Lung (tissue), 12 donors: ENCODE measurements around the gene RABEP2. TPM values are rescaled to one million over a fixed set of nuclear protein-coding genes. Genes with fewer than 3 reads are reported as not detected.

ENCODE experiments used
- ATAC-seq: fragments of 200-7000 bp; cut with Tn5 transposase; one replicate; pipeline ENCODE4 v1.9.1; 2020; ENCODE audit warnings: moderate number of reproducible peaks; ENCODE audit not compliant: insufficient read depth, low FRiP score
- DNase-seq, 3 donors: peaks; one replicate each; pipeline ENCODE4 v3.0.0-alpha.2; 2013 to 2017
- H3K27ac ChIP-seq, 2 donors: one replicate each; pipeline ENCODE4 v1.5.1; 2013; ENCODE audit warnings: mild to moderate bottlenecking in 2 of 2, moderate library complexity in 2 of 2, control low read depth in 1 of 2, inconsistent platforms in 1 of 2, low read depth in 1 of 2, low read length in 1 of 2
- H3K27me3 ChIP-seq, 3 donors: one replicate each; pipeline ENCODE4 v1.5.1; 2013; ENCODE audit warnings: low read length in 2 of 3; ENCODE audit not compliant: control insufficient read depth in 3 of 3, insufficient read depth in 3 of 3
- H3K36me3 ChIP-seq, 4 donors: one replicate each; pipeline ENCODE4 v1.5.1; 2013; ENCODE audit warnings: low read length in 4 of 4, mild to moderate bottlenecking in 1 of 4, moderate library complexity in 1 of 4; ENCODE audit not compliant: control insufficient read depth in 4 of 4, insufficient read depth in 4 of 4
- H3K4me1 ChIP-seq, 5 donors: one replicate each; pipeline ENCODE4 v1.5.1; 2013; ENCODE audit warnings: low read length in 5 of 5, mild to moderate bottlenecking in 2 of 5, moderate library complexity in 1 of 5; ENCODE audit not compliant: control insufficient read depth in 5 of 5, insufficient read depth in 5 of 5
- H3K4me3 ChIP-seq: one replicate; pipeline ENCODE4 v1.5.1; 2013; ENCODE audit warnings: mild to moderate bottlenecking, control low read depth, moderate library complexity
- H3K9ac ChIP-seq, 2 donors: one replicate each; pipeline ENCODE4 v1.5.1; 2013; ENCODE audit warnings: low read length in 2 of 2, control low read depth in 1 of 2; ENCODE audit not compliant: insufficient read depth in 1 of 2
- H3K9me3 ChIP-seq, 4 donors: one replicate each; pipeline ENCODE4 v1.5.1; 2013; ENCODE audit warnings: low read length in 3 of 4, mild to moderate bottlenecking in 1 of 4, moderate library complexity in 1 of 4; ENCODE audit not compliant: control insufficient read depth in 4 of 4, insufficient read depth in 3 of 4
- WGBS, 2 donors: extraction: QIAGEN DNeasy Blood & Tissue Kit; methylation state at CpG; one replicate each; pipeline ENCODE4 v1.1.7; 2013; 5-methylcytosine and 5-hydroxymethylcytosine counted together
- polyA plus RNA-seq, 2 donors: library from polyadenylated mRNA; stranded (reverse); fragments of 200-250 nt; gene quantifications; one replicate each; pipeline ENCODE4 v1.2.1, GENCODE V29; 2013
- total RNA-seq, 2 donors: library from RNA; depleted of rRNA in 1 of 2; stranded (reverse); fragments of >200 nt in 1 of 2; gene quantifications; one replicate each; pipeline ENCODE4 v1.2.1, GENCODE V29; 2014 to 2021
- TF ChIP-seq, protein P1 (sequence below): IDR thresholded peaks from 2 replicates; pipeline ENCODE4 v1.5.1; 2012; ENCODE audit warnings: mild to moderate bottlenecking; ENCODE audit errors: control extremely low read depth, extremely low read depth
- donor health status: control.
- donor health status: control.
- donor health status: Bipolar disorder and iron deficiency.
- donor health status: healthy.
- donor health status: DM: yes; HTN: yes; CAD: no.

Gene RABEP2
- total and polyA plus RNA-seq, 4 donors = 20.0 to 34.9 (median 28.8) TPM

DNA sequence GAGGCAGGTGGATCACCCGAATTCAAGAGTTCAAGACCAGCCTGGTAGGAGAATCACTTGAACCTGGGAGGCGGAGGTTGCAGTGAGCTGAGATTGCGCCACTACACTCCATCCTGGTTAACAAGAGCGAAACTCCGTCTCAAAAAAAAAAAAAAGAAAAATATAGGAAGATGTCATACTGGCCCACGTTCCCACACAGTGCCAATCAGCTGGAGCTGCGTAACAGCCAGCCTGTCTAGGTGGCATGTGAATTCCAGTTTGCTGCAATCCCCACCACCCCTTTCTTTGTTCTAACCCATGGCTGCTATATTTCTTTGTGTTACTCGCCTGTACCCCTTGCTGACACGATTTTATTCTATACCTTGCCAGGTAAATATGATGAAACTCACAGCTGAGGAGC is 33.2 kb upstream of the RABEP2 start:
- peaks cover 0 to 2% (median 0%) of the 10 kb centered on the region in 5 donors for H3K4me1 ChIP-seq
- TF ChIP-seq, protein P1, sequence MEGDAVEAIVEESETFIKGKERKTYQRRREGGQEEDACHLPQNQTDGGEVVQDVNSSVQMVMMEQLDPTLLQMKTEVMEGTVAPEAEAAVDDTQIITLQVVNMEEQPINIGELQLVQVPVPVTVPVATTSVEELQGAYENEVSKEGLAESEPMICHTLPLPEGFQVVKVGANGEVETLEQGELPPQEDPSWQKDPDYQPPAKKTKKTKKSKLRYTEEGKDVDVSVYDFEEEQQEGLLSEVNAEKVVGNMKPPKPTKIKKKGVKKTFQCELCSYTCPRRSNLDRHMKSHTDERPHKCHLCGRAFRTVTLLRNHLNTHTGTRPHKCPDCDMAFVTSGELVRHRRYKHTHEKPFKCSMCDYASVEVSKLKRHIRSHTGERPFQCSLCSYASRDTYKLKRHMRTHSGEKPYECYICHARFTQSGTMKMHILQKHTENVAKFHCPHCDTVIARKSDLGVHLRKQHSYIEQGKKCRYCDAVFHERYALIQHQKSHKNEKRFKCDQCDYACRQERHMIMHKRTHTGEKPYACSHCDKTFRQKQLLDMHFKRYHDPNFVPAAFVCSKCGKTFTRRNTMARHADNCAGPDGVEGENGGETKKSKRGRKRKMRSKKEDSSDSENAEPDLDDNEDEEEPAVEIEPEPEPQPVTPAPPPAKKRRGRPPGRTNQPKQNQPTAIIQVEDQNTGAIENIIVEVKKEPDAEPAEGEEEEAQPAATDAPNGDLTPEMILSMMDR = no peak
- DNase-seq = no peak
- no peak for ATAC-seq
- no peaks in the 10 kb centered on the region for H3K27me3 ChIP-seq
- H3K36me3 ChIP-seq = peaks cover 14 to 51% (median 38%) of the 10 kb centered on the region in 4 donors
- no peak overlapping the region for H3K9ac ChIP-seq
- no peak overlapping the region for H3K27ac ChIP-seq
- 76 to 93% methylated on average over 9 of the region's 9 CpGs for WGBS, 2 donors
- H3K9me3 ChIP-seq = no peaks in the 10 kb centered on the region
- no peak overlapping the region for H3K4me3 ChIP-seq

DNA sequence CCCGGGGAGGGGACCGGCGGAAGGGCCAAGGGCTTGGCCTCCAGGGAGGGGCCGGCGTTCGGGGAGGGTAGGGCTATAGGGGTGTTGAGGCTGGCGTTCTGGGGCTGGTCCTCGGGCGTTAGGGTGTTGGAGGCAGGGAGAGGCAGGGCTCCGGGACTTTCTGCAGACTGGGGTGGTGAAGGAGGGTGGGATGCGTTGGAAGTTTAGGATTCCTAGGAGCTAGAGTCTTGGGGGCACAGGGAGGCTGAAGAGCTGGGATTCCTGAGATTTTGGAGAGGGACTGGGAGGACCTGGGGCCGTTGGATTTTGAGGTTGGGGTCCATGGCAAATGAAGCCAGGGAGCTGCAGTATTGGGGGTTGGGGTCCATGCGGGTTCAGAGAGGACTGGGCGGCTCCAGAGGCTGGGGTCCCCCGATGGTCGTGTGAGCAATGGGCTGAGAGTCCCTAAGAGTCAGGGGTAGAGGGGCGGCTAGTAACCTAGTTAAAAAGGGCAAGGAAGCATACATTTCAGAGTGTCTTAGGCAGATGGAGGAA is 26.4 kb upstream of the RABEP2 start:
- DNase-seq (no peak), ATAC-seq (no peak)
- Histone ChIP-seq H3K27me3 (no peaks in the 10 kb centered on the region), H3K4me3 (peak overlapping the region; percentile 86), H3K9ac (peak overlapping the region in 1 of 2 donors; percentile 17), H3K9me3 (no peaks in the 10 kb centered on the region), H3K4me1 (peaks cover 0 to 11% (median 0%) of the 10 kb centered on the region in 5 donors), H3K36me3 (peaks cover 11 to 21% (median 19%) of the 10 kb centered on the region in 4 donors), H3K27ac (peak overlapping the region; percentile 74 to 80)
- TF ChIP-seq, protein P1 = no peak
- WGBS, 2 donors = 3 to 4% methylated on average over 17 of the region's 17 CpGs

DNA sequence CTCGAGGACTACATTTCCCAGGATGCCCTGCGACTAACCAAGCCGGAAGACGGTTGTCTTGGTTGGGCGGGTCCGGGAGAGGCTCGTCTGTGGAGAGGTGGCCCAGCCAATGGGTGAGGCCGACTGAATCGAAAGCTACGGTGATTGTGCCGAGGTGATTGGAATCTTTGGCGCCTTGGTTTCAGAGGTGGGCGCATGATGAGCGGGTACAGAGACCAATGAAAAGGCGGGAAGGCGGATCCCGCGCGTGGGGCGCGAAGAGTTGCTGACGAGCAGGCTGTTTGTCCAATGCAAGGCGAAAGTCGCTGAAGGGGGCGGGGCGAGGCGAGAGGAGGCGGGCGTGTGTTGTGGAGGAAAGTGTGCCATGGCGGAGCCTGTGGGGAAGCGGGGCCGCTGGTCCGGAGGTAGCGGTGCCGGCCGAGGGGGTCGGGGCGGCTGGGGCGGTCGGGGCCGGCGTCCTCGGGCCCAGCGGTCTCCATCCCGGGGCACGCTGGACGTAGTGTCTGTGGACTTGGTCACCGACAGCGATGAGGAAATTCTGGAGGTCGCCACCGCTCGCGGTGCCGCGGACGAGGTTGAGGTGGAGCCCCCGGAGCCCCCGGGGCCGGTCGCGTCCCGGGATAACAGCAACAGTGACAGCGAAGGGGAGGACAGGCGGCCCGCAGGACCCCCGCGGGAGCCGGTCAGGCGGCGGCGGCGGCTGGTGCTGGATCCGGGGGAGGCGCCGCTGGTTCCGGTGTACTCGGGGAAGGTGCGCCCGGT is 25.8 kb upstream of the RABEP2 start, which contains the start of gene NFATC2IP:
TSS of gene NFATC2IP (plus strand) at position 290 of the 762 bp plus-strand sequence. CDS start at position 365, 75 bp downstream.
- ATAC-seq = peak; percentile 99
- peaks cover 6 to 17% (median 14%) of the 10 kb centered on the region in 4 donors for H3K36me3 ChIP-seq
- H3K27me3 ChIP-seq = no peaks in the 10 kb centered on the region
- WGBS, 2 donors = 0 to 1% methylated on average over 66 to 79 of the region's 79 CpGs
- peak within 1 kb of the TSS; percentile 86 for H3K4me3 ChIP-seq
- TF ChIP-seq, protein P1 = no peak
- peak; percentile 100 for DNase-seq
- H3K4me1 ChIP-seq = peaks cover 0 to 13% (median 1%) of the 10 kb centered on the region in 5 donors
- peak within 1 kb of the TSS; percentile 74 to 80 for H3K27ac ChIP-seq
- H3K9ac ChIP-seq = peak within 1 kb of the TSS in 1 of 2 donors; percentile 42
- H3K9me3 ChIP-seq = no peaks in the 10 kb centered on the region
